Measurements from ENCODE around the gene P3H3. TPM values are rescaled to one million over a fixed set of nuclear protein-coding genes. Genes with fewer than 3 reads are reported as not detected.

Gene P3H3
- total RNA-seq, 1 experiment from 2014 or later = 25.6 TPM

GRCh38 chr12:6817098-6817497 is 11.1 kb upstream of the P3H3 start:
- intact Hi-C loops (cut with micrococcal nuclease; ENCODE audit: unreplicated experiment) = no loop called here
- Histone ChIP-seq H3K27me3 (replicated peaks; ENCODE audit: control insufficient read depth, insufficient read depth, low read length) (no peaks in the 10 kb centered on the region), H3K4me3 (ENCODE audit: low read depth, low read length) (no peak overlapping the region), H3K4me1 (no peaks in the 10 kb centered on the region), H3K9me3 (no peaks in the 10 kb centered on the region), H3K36me3 (ENCODE audit: control insufficient read depth, insufficient read depth, low read length) (no peaks in the 10 kb centered on the region)
- H3K27me3 Mint-ChIP-seq (ENCODE audit: insufficient read depth, unreplicated experiment) = peaks cover 3% of the 10 kb centered on the region
- TF ChIP-seq CTCF (IDR thresholded peaks at IDR 0.05; ENCODE audit: insufficient read depth in 1 of 2, low read depth in 1 of 2, low read length in 1 of 2, severe bottlenecking in 1 of 2, unreplicated experiment in 1 of 2) = no peak
- DNase-seq = no peak
- ChIA-PET CTCF (no interaction called here), POLR2A (no interaction called here)
- no peaks in the 10 kb centered on the region for H3K4me1 Mint-ChIP-seq (ENCODE audit: low read depth, unreplicated experiment)
- H3K4me3 Mint-ChIP-seq (ENCODE audit: unreplicated experiment) = no peak overlapping the region
- H3K9me3 Mint-ChIP-seq (ENCODE audit: unreplicated experiment) = no peaks in the 10 kb centered on the region
- no peak overlapping the region for H3K27ac Mint-ChIP-seq (ENCODE audit: unreplicated experiment)
- BruUV-seq (replicated peaks) = no TSS peak
- H3K36me3 Mint-ChIP-seq (ENCODE audit: insufficient read depth, unreplicated experiment) = no peaks in the 10 kb centered on the region

- peaks cover 5% of the 10 kb centered on the region for H3K27me3 Mint-ChIP-seq (ENCODE audit: insufficient read depth, unreplicated experiment)
- BruUV-seq (replicated peaks) = no TSS peak
- CTCF ChIA-PET = no interaction called here
- H3K36me3 Mint-ChIP-seq (ENCODE audit: insufficient read depth, unreplicated experiment) = no peaks in the 10 kb centered on the region
- H3K4me3 Mint-ChIP-seq (ENCODE audit: unreplicated experiment) = no peak overlapping the region
- no peaks in the 10 kb centered on the region for H3K4me1 Mint-ChIP-seq (ENCODE audit: low read depth, unreplicated experiment)
- intact Hi-C loops (cut with micrococcal nuclease; ENCODE audit: unreplicated experiment) = no loop called here
- peaks cover under 1% of the 10 kb centered on the region; the same call in 1 of the 2 replicates for H3K4me1 ChIP-seq
- no peak for TF ChIP-seq CTCF (IDR thresholded peaks at IDR 0.05; ENCODE audit: insufficient read depth in 1 of 2, low read depth in 1 of 2, low read length in 1 of 2, severe bottlenecking in 1 of 2, unreplicated experiment in 1 of 2)
- H3K9me3 ChIP-seq = no peaks in the 10 kb centered on the region
- H3K4me3 ChIP-seq (ENCODE audit: low read depth, low read length) = no peak overlapping the region
- POLR2A ChIA-PET = interaction anchor here (1.2 kb wide), 1 partner anchor 65 kb away, joined by 3 read pairs; the partner anchor contains the start of gene MLF2
- DNase-seq = no peak
- H3K27ac Mint-ChIP-seq (ENCODE audit: unreplicated experiment) = no peak overlapping the region
- no peaks in the 10 kb centered on the region for H3K27me3 ChIP-seq (replicated peaks; ENCODE audit: control insufficient read depth, insufficient read depth, low read length)
- H3K9me3 Mint-ChIP-seq (ENCODE audit: unreplicated experiment) = no peaks in the 10 kb centered on the region
- no peaks in the 10 kb centered on the region for H3K36me3 ChIP-seq (ENCODE audit: control insufficient read depth, insufficient read depth, low read length)
Observed at GRCh38 chr12:6817662-6818157, 10.5 kb upstream of the P3H3 start.

- TF ChIP-seq CTCF (IDR thresholded peaks at IDR 0.05; ENCODE audit: insufficient read depth in 1 of 2, low read depth in 1 of 2, low read length in 1 of 2, severe bottlenecking in 1 of 2, unreplicated experiment in 1 of 2) = no peak
- Histone ChIP-seq H3K4me1 (peaks cover 6% of the 10 kb centered on the region), H3K4me3 (ENCODE audit: low read depth, low read length) (no peak overlapping the region), H3K36me3 (ENCODE audit: control insufficient read depth, insufficient read depth, low read length) (no peaks in the 10 kb centered on the region), H3K9me3 (no peaks in the 10 kb centered on the region), H3K27me3 (replicated peaks; ENCODE audit: control insufficient read depth, insufficient read depth, low read length) (no peaks in the 10 kb centered on the region)
- ChIA-PET CTCF (no interaction called here), POLR2A (interaction anchor here (1.2 kb wide), 1 partner anchor 65 kb away, joined by 3 read pairs; the partner anchor contains the start of gene MLF2)
- peaks cover 8% of the 10 kb centered on the region for H3K27me3 Mint-ChIP-seq (ENCODE audit: insufficient read depth, unreplicated experiment)
- no peak for DNase-seq
- no peaks in the 10 kb centered on the region for H3K4me1 Mint-ChIP-seq (ENCODE audit: low read depth, unreplicated experiment)
- intact Hi-C loops (cut with micrococcal nuclease; ENCODE audit: unreplicated experiment) = no loop called here
- no peaks in the 10 kb centered on the region for H3K9me3 Mint-ChIP-seq (ENCODE audit: unreplicated experiment)
- no peaks in the 10 kb centered on the region for H3K36me3 Mint-ChIP-seq (ENCODE audit: insufficient read depth, unreplicated experiment)
- no peak overlapping the region for H3K4me3 Mint-ChIP-seq (ENCODE audit: unreplicated experiment)
- no TSS peak for BruUV-seq (replicated peaks)
- H3K27ac Mint-ChIP-seq (ENCODE audit: unreplicated experiment) = no peak overlapping the region
Observed at GRCh38 chr12:6818222-6818621, 10.0 kb upstream of the P3H3 start.
